ENCODE results near the gene PANK3. TPM values are rescaled to one million over a fixed set of nuclear protein-coding genes. Genes with fewer than 3 reads are reported as not detected.

PANK3 gene
- total RNA-seq, 1 experiment from 2014 or later = 99.6 TPM

DNA sequence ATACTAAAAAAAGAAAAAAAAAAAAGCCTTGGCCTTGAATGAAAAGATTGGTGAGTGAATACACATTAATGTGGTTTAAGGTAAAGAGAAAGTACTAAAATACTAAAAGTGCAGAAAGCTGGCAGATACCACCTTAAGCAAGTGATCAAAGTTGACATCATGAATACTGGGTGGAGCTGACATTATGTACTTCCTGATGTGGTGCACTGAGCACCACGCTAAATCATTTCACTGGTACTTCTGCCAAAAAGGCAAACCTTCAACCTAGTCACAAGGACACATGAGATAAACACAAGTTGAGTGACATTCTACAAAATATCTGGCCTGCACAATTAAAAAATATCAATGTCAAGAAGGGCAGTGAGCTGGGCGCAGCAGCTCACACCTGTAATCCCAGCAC, 33.8 kb upstream of the PANK3 start:
- H3K4me3 Mint-ChIP-seq (ENCODE audit: unreplicated experiment) = no peak overlapping the region
- intact Hi-C loops (cut with micrococcal nuclease; ENCODE audit: unreplicated experiment) = no loop called here
- ChIA-PET POLR2A (no interaction called here), CTCF (no interaction called here)
- no peak overlapping the region for H3K27ac Mint-ChIP-seq (ENCODE audit: unreplicated experiment)
- H3K36me3 Mint-ChIP-seq (ENCODE audit: insufficient read depth, unreplicated experiment) = no peaks in the 10 kb centered on the region
- peaks cover 15% of the 10 kb centered on the region for H3K4me1 Mint-ChIP-seq (ENCODE audit: low read depth, unreplicated experiment)
- H3K4me1 ChIP-seq = peaks cover 23% of the 10 kb centered on the region
- no peak overlapping the region for H3K4me3 ChIP-seq (ENCODE audit: low read depth, low read length)
- no peaks in the 10 kb centered on the region for H3K9me3 ChIP-seq
- no peaks in the 10 kb centered on the region for H3K27me3 ChIP-seq (replicated peaks; ENCODE audit: control insufficient read depth, insufficient read depth, low read length)
- TF ChIP-seq, protein P1, sequence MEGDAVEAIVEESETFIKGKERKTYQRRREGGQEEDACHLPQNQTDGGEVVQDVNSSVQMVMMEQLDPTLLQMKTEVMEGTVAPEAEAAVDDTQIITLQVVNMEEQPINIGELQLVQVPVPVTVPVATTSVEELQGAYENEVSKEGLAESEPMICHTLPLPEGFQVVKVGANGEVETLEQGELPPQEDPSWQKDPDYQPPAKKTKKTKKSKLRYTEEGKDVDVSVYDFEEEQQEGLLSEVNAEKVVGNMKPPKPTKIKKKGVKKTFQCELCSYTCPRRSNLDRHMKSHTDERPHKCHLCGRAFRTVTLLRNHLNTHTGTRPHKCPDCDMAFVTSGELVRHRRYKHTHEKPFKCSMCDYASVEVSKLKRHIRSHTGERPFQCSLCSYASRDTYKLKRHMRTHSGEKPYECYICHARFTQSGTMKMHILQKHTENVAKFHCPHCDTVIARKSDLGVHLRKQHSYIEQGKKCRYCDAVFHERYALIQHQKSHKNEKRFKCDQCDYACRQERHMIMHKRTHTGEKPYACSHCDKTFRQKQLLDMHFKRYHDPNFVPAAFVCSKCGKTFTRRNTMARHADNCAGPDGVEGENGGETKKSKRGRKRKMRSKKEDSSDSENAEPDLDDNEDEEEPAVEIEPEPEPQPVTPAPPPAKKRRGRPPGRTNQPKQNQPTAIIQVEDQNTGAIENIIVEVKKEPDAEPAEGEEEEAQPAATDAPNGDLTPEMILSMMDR (IDR thresholded peaks at IDR 0.05; ENCODE audit: insufficient read depth in 1 of 2, low read depth in 1 of 2, low read length in 1 of 2, severe bottlenecking in 1 of 2, unreplicated experiment in 1 of 2) = no peak
- H3K9me3 Mint-ChIP-seq (ENCODE audit: unreplicated experiment) = no peaks in the 10 kb centered on the region
- DNase-seq = no peak
- no peaks in the 10 kb centered on the region for H3K27me3 Mint-ChIP-seq (ENCODE audit: insufficient read depth, unreplicated experiment)
- no TSS peak for BruUV-seq (replicated peaks)
- H3K36me3 ChIP-seq (ENCODE audit: control insufficient read depth, insufficient read depth, low read length) = no peaks in the 10 kb centered on the region

GRCh38 chr5:168612123-168612522, 33.0 kb upstream of the PANK3 start:
- no peaks in the 10 kb centered on the region for H3K27me3 Mint-ChIP-seq (ENCODE audit: insufficient read depth, unreplicated experiment)
- Histone ChIP-seq H3K4me1 (peaks cover 23% of the 10 kb centered on the region), H3K36me3 (ENCODE audit: control insufficient read depth, insufficient read depth, low read length) (no peaks in the 10 kb centered on the region), H3K27me3 (replicated peaks; ENCODE audit: control insufficient read depth, insufficient read depth, low read length) (no peaks in the 10 kb centered on the region), H3K4me3 (ENCODE audit: low read depth, low read length) (no peak overlapping the region), H3K9me3 (no peaks in the 10 kb centered on the region)
- H3K36me3 Mint-ChIP-seq (ENCODE audit: insufficient read depth, unreplicated experiment) = no peaks in the 10 kb centered on the region
- CTCF ChIA-PET = no interaction called here
- intact Hi-C loops (cut with micrococcal nuclease; ENCODE audit: unreplicated experiment) = no loop called here
- no peak for DNase-seq
- H3K4me3 Mint-ChIP-seq (ENCODE audit: unreplicated experiment) = no peak overlapping the region
- POLR2A ChIA-PET = no interaction called here
- H3K4me1 Mint-ChIP-seq (ENCODE audit: low read depth, unreplicated experiment) = peaks cover 15% of the 10 kb centered on the region
- no peaks in the 10 kb centered on the region for H3K9me3 Mint-ChIP-seq (ENCODE audit: unreplicated experiment)
- H3K27ac Mint-ChIP-seq (ENCODE audit: unreplicated experiment) = no peak overlapping the region
- TF ChIP-seq, protein P1 (IDR thresholded peaks at IDR 0.05; ENCODE audit: insufficient read depth in 1 of 2, low read depth in 1 of 2, low read length in 1 of 2, severe bottlenecking in 1 of 2, unreplicated experiment in 1 of 2) = no peak
- no TSS peak for BruUV-seq (replicated peaks)

DNA sequence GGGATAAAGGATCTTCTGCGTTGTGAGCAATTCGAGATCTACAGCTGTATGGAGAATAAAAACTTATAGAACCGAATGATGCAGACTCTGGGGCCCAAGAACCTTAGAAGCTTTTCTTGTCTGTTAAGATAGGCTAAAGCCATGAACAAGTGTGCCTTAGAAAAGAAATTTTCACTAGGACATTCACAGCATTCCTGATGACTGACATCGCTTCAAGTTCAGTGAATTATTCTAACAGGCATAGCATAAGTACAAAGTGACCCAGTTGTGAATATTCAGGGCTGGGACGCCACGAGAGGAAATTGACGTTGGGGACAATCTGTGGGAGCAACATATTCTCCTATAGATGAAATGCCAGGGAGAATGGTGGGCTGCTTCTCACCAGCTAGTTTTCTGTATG, 32.0 kb upstream of the PANK3 start:
- CTCF ChIA-PET = no interaction called here
- Mint-ChIP-seq H3K4me1 (ENCODE audit: low read depth, unreplicated experiment) (peaks cover 15% of the 10 kb centered on the region), H3K9me3 (ENCODE audit: unreplicated experiment) (no peaks in the 10 kb centered on the region), H3K27ac (ENCODE audit: unreplicated experiment) (no peak overlapping the region), H3K4me3 (ENCODE audit: unreplicated experiment) (no peak overlapping the region), H3K27me3 (ENCODE audit: insufficient read depth, unreplicated experiment) (no peaks in the 10 kb centered on the region), H3K36me3 (ENCODE audit: insufficient read depth, unreplicated experiment) (no peaks in the 10 kb centered on the region)
- BruUV-seq (replicated peaks) = no TSS peak
- intact Hi-C loops (cut with micrococcal nuclease; ENCODE audit: unreplicated experiment) = no loop called here
- no peaks in the 10 kb centered on the region for H3K9me3 ChIP-seq
- H3K36me3 ChIP-seq (ENCODE audit: control insufficient read depth, insufficient read depth, low read length) = no peaks in the 10 kb centered on the region
- POLR2A ChIA-PET = no interaction called here
- no peak for DNase-seq
- H3K27me3 ChIP-seq (replicated peaks; ENCODE audit: control insufficient read depth, insufficient read depth, low read length) = no peaks in the 10 kb centered on the region
- TF ChIP-seq, protein P1 (IDR thresholded peaks at IDR 0.05; ENCODE audit: insufficient read depth in 1 of 2, low read depth in 1 of 2, low read length in 1 of 2, severe bottlenecking in 1 of 2, unreplicated experiment in 1 of 2) = no peak
- peaks cover 23% of the 10 kb centered on the region for H3K4me1 ChIP-seq
- no peak overlapping the region for H3K4me3 ChIP-seq (ENCODE audit: low read depth, low read length)
